ENCODE data around the gene NAALADL2. TPM values are rescaled to one million over a fixed set of nuclear protein-coding genes. Genes with fewer than 3 reads are reported as not detected.

NAALADL2 gene
- total RNA-seq, 4 donors from 2014 or later = 10.3 to 16.7 (median 10.9) TPM

DNA sequence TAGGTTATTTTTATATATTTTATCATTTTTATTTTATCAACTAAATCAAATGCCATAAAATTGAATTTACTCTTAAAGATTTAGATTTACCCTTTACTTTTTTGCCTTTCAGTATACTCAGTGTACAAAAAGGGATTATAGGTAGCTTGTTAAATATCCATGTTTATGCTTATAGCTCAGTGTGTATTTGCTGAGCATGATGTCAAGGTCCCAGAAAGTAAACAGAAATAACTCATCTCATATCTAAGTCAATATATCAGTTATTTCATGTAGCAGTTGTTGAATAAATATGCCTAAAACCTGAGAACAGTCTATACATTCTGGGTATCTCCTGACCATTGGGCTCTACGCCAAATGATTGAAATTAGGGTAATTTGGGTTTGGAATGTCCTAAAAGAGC is 693.8 kb downstream of the NAALADL2 start:
- TF ChIP-seq, protein P1, sequence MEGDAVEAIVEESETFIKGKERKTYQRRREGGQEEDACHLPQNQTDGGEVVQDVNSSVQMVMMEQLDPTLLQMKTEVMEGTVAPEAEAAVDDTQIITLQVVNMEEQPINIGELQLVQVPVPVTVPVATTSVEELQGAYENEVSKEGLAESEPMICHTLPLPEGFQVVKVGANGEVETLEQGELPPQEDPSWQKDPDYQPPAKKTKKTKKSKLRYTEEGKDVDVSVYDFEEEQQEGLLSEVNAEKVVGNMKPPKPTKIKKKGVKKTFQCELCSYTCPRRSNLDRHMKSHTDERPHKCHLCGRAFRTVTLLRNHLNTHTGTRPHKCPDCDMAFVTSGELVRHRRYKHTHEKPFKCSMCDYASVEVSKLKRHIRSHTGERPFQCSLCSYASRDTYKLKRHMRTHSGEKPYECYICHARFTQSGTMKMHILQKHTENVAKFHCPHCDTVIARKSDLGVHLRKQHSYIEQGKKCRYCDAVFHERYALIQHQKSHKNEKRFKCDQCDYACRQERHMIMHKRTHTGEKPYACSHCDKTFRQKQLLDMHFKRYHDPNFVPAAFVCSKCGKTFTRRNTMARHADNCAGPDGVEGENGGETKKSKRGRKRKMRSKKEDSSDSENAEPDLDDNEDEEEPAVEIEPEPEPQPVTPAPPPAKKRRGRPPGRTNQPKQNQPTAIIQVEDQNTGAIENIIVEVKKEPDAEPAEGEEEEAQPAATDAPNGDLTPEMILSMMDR (IDR thresholded peaks at IDR 0.05) = no peak
- TF ChIP-seq EP300 (IDR thresholded peaks at IDR 0.05) (no peak), POLR2A (IDR thresholded peaks at IDR 0.05) (no peak)

DNA sequence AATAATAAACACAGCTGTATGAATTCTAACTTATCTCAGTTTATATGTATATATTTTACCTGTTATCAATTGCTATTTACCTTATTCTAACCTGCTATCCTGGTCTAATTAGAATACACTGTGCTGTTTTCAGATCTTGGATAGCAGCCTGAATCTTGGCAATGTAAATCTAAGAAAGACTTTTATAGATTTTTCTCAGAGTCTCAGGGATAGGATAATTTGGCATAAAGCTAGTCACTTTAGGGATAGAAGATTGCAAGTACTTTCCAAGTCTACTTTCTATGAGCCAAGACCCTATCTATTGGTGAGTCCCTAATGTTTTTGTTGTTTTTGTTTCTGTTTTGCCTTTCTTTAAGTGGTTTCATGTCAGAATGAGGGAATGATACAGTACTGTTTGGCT is 695.7 kb downstream of the NAALADL2 start:
- H3K27me3 ChIP-seq = no peaks in the 10 kb centered on the region
- H3K27ac ChIP-seq = no peak overlapping the region
- no peak for DNase-seq (ENCODE audit: low spot score in 2 of 2)
- TF ChIP-seq POLR2A (IDR thresholded peaks at IDR 0.05) (no peak), EP300 (IDR thresholded peaks at IDR 0.05) (no peak)
- TF ChIP-seq, protein P1 (IDR thresholded peaks at IDR 0.05) = no peak
- no peaks in the 10 kb centered on the region for H3K36me3 ChIP-seq
- H3K4me1 ChIP-seq = no peaks in the 10 kb centered on the region
- no peak overlapping the region for H3K4me3 ChIP-seq
- peaks cover 0 to 10% (median 2%) of the 10 kb centered on the region in 4 donors for H3K9me3 ChIP-seq

More for the DNA sequence above, 693.8 kb downstream of the NAALADL2 start:
- Histone ChIP-seq H3K36me3 (no peaks in the 10 kb centered on the region), H3K4me1 (no peaks in the 10 kb centered on the region), H3K9me3 (no peaks in the 10 kb centered on the region), H3K27me3 (no peaks in the 10 kb centered on the region), H3K27ac (no peak overlapping the region), H3K4me3 (no peak overlapping the region)
- no peak for DNase-seq (ENCODE audit: low spot score in 2 of 2)
- WGBS, 2 donors = 90 to 100% methylated on average over 1 of the region's 1 CpG

DNA sequence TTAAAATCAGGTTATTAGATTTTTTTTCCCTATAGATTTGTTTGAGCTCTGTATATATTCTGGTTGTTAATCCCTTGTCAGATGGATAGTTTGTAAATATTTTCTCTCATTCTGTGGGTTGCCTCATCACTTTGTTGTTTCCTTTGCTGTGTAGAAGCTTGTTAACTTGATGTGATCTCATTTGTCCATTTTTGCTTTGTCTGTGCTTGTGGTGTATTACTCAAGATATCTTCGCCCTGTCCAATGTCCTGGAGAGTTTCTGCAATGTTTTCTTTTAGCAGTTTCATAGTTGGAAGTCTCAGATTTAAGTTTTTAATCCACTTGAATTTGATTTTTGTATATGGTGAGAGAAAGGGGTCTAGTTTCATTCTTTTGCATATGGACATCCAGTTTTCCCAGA is 699.1 kb downstream of the NAALADL2 start:
- TF ChIP-seq POLR2A (IDR thresholded peaks at IDR 0.05) = no peak
- no peak for TF ChIP-seq EP300 (IDR thresholded peaks at IDR 0.05)
- TF ChIP-seq, protein P1 (IDR thresholded peaks at IDR 0.05) = no peak
- WGBS, 2 donors = 92 to 97% methylated on average over 1 of the region's 1 CpG

DNA sequence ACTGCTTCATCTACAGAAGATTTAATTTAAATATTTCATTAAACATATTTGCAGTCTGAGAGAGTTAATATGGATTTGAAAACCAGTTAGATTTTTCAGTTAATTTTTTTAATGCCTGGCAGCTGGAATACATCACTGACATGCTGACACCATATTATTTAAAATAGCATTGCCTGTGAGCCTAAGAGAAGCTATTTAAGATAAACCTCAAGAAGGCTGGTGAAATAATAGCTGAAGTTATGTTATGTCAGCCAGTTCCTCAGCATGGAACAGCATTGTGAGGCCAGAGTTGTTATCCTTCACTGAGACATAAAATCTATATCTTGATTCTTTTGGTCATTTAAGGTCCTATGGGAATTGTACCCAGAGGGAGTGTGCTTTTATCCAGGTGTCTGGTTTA is 705.2 kb downstream of the NAALADL2 start:
- Histone ChIP-seq H3K27ac (no peak overlapping the region), H3K27me3 (no peaks in the 10 kb centered on the region), H3K36me3 (no peaks in the 10 kb centered on the region), H3K9me3 (peaks cover 0 to 5% (median 0%) of the 10 kb centered on the region in 4 donors), H3K4me3 (no peak overlapping the region), H3K4me1 (no peaks in the 10 kb centered on the region)
- TF ChIP-seq, protein P1 (IDR thresholded peaks at IDR 0.05) = no peak
- TF ChIP-seq POLR2A (IDR thresholded peaks at IDR 0.05) (no peak), EP300 (IDR thresholded peaks at IDR 0.05) (no peak)
- DNase-seq (ENCODE audit: low spot score in 2 of 2) = no peak

More for the DNA sequence above, 699.1 kb downstream of the NAALADL2 start:
- H3K4me3 ChIP-seq = no peak overlapping the region
- DNase-seq (ENCODE audit: low spot score in 2 of 2) = no peak
- no peaks in the 10 kb centered on the region for H3K36me3 ChIP-seq
- H3K27me3 ChIP-seq = no peaks in the 10 kb centered on the region
- H3K9me3 ChIP-seq = peaks cover 0 to 11% (median 2%) of the 10 kb centered on the region in 4 donors
- no peak overlapping the region for H3K27ac ChIP-seq
- no peaks in the 10 kb centered on the region for H3K4me1 ChIP-seq

DNA sequence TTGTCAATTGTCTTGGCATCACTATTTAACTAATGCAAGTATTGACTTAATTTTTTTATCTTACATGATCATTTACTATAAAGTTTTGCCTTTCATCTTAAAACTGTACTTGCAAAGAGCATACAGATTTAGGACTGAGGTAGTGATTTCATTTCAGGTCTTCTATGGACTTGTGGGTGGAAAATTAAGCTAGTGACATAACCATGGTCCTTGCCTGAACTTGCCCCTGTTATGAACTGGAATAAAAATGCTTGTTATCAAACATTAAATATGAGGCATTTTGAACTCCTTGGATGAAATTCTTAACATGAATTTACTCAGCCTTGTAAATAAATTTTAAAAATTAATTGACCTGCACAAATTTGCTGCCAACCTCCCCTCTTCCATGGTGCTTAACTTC is 712.0 kb downstream of the NAALADL2 start:
- Histone ChIP-seq H3K9me3 (no peaks in the 10 kb centered on the region), H3K36me3 (no peaks in the 10 kb centered on the region), H3K27ac (no peak overlapping the region), H3K4me1 (no peaks in the 10 kb centered on the region), H3K4me3 (no peak overlapping the region), H3K27me3 (no peaks in the 10 kb centered on the region)
- no peak for DNase-seq (ENCODE audit: low spot score in 2 of 2)
- TF ChIP-seq, protein P1 (IDR thresholded peaks at IDR 0.05) = no peak
- TF ChIP-seq EP300 (IDR thresholded peaks at IDR 0.05) (no peak), POLR2A (IDR thresholded peaks at IDR 0.05) (no peak)
